Calu3 (cell line): ENCODE measurements around the gene ZNF507. TPM values are rescaled to one million over a fixed set of nuclear protein-coding genes. Genes with fewer than 3 reads are reported as not detected.

Source experiments
- BruUV-seq: library from RNA; stranded (reverse); fragments of 400-500 nt; replicated peaks from 2 replicates; lab custom pipeline; 2021; lab: Mats Ljungman, UMichigan
- CTCF ChIA-PET: fragments of 300-600 bp; sonication (Branson Sonifier 250); formaldehyde crosslinking; loops from one replicate; lab custom pipeline; 2022; ENCODE audit warnings: antibody characterized with exemption; lab: Charles Lee
- DNase-seq: peaks from one replicate; pipeline ENCODE4 v3.0.0; 2022
- H3K27ac Mint-ChIP-seq: one replicate; pipeline ENCODE4 v1.8.0; 2022; ENCODE audit warnings: mixed read lengths; ENCODE audit not compliant: unreplicated experiment
- H3K27me3 Mint-ChIP-seq: one replicate; pipeline ENCODE4 v1.8.0; 2022; ENCODE audit warnings: mixed read lengths; ENCODE audit not compliant: unreplicated experiment
- H3K36me3 Mint-ChIP-seq: one replicate; pipeline ENCODE4 v1.8.0; 2022; ENCODE audit warnings: mild to moderate bottlenecking, moderate library complexity, mixed read lengths; ENCODE audit not compliant: insufficient read depth, unreplicated experiment
- H3K4me1 Mint-ChIP-seq: one replicate; pipeline ENCODE4 v1.8.0; 2022; ENCODE audit warnings: mild to moderate bottlenecking, low read depth, mixed read lengths; ENCODE audit not compliant: unreplicated experiment
- H3K4me3 Mint-ChIP-seq: one replicate; pipeline ENCODE4 v1.8.0; 2022; ENCODE audit warnings: mild to moderate bottlenecking, low read depth, moderate library complexity, mixed read lengths; ENCODE audit not compliant: unreplicated experiment
- H3K9me3 Mint-ChIP-seq: one replicate; pipeline ENCODE4 v1.8.0; 2022; ENCODE audit warnings: low read depth, mixed read lengths; ENCODE audit not compliant: unreplicated experiment
- intact Hi-C: fragments of 100-400 bp; cut with micrococcal nuclease; formaldehyde crosslinking; loops from one replicate; pipeline ENCODE4 v1.10.0; 2022; ENCODE audit not compliant: unreplicated experiment
- total RNA-seq: library from RNA; stranded (reverse); gene quantifications from 2 replicates; pipeline ENCODE4 v1.2.3, GENCODE V29; 2022
- TF ChIP-seq, protein P1 (sequence below): fragments of 200-600 bp; IDR thresholded peaks from one replicate; pipeline ENCODE4 v1.8.0; 2022; ENCODE audit warnings: antibody characterized with exemption; ENCODE audit not compliant: unreplicated experiment

Gene ZNF507
- total RNA-seq, 1 experiment from 2014 or later: 31.5 TPM

DNA sequence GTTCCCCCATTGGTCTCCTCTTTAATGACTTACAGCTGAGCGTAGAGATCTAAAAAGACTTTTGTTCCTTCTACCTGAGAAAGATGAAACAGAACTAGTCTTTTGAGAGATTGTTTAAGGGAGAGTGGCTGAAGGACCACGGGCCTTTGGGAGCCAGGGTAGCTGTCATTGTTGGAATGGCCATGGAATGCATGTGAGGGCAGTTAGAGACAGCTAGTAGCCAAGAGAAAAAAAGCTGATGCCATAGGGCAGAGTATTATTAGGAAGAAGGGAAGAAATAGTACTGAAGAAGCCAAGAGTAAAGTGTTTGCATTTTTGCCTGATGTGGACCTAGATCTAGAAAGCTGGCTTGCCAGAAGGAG lies 5.6 kb downstream of the ZNF507 start:
- Mint-ChIP-seq H3K9me3 (peaks cover 3% of the 10 kb centered on the region), H3K27me3 (no peaks in the 10 kb centered on the region), H3K36me3 (peaks cover 50% of the 10 kb centered on the region), H3K4me3 (peak overlapping the region; percentile 31), H3K27ac (peak overlapping the region; percentile 2), H3K4me1 (peaks cover 52% of the 10 kb centered on the region)
- BruUV-seq: no TSS peak
- TF ChIP-seq, protein P1, sequence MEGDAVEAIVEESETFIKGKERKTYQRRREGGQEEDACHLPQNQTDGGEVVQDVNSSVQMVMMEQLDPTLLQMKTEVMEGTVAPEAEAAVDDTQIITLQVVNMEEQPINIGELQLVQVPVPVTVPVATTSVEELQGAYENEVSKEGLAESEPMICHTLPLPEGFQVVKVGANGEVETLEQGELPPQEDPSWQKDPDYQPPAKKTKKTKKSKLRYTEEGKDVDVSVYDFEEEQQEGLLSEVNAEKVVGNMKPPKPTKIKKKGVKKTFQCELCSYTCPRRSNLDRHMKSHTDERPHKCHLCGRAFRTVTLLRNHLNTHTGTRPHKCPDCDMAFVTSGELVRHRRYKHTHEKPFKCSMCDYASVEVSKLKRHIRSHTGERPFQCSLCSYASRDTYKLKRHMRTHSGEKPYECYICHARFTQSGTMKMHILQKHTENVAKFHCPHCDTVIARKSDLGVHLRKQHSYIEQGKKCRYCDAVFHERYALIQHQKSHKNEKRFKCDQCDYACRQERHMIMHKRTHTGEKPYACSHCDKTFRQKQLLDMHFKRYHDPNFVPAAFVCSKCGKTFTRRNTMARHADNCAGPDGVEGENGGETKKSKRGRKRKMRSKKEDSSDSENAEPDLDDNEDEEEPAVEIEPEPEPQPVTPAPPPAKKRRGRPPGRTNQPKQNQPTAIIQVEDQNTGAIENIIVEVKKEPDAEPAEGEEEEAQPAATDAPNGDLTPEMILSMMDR: no peak
- DNase-seq: no peak
- intact Hi-C loops: loop anchor here (1.0 kb wide), 1 partner anchor 22 kb away; no protein-coding TSS in a partner anchor
- CTCF ChIA-PET: interaction anchor here (0.8 kb wide), 1 partner anchor 14 kb away, joined by 3 read pairs; no protein-coding TSS in a partner anchor

DNA sequence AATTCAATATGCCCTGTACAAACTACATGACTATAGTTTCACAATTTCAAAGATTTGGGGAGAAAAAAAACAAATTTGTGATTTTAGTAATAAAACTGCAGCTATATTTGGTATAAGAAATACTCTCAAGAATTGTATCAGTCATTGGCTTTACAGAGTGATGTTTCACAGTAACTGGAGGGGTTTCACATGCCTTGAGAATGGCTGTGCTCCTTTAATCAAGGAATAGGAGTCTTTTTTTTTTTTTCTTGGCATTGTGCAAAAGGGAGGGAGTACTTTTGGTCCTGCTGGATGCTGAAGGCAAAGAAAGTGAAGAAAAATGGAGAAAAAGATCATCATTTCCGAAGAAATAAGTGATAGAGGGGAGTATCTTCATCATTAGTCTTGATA lies 6.8 kb downstream of the ZNF507 start:
- H3K27me3 Mint-ChIP-seq: no peaks in the 10 kb centered on the region
- no peak overlapping the region for H3K27ac Mint-ChIP-seq
- intact Hi-C loops: no loop called here
- TF ChIP-seq, protein P1: no peak
- CTCF ChIA-PET: interaction anchor here (0.6 to 1.1 kb wide), 3 partner anchors 17 to 53 kb away, joined by 3 to 7 read pairs (median 3); partner anchors contain the start of gene DPY19L3
- H3K36me3 Mint-ChIP-seq: peaks cover 50% of the 10 kb centered on the region
- peaks cover 56% of the 10 kb centered on the region for H3K4me1 Mint-ChIP-seq
- peaks cover 3% of the 10 kb centered on the region for H3K9me3 Mint-ChIP-seq
- DNase-seq: no peak
- no TSS peak for BruUV-seq
- H3K4me3 Mint-ChIP-seq: no peak overlapping the region

DNA sequence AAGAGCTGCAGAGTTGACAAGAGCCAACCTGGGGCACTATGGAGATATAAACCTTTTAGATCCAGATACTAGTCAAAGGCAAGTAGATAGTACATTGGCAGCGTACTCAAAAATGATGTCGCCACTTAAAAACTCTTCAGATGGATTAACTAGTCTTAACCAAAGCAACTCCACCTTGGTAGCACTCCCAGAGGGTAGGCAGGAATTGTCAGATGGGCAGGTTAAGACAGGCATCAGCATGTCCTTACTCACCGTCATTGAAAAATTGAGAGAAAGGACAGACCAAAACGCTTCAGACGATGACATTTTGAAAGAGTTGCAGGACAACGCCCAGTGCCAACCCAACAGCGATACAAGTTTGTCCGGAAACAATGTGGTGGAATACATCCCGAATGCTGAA lies 8.9 kb downstream of the ZNF507 start:
- Mint-ChIP-seq H3K9me3 (peaks cover 3% of the 10 kb centered on the region), H3K36me3 (peaks cover 43% of the 10 kb centered on the region), H3K27me3 (no peaks in the 10 kb centered on the region), H3K4me3 (no peak overlapping the region), H3K4me1 (peaks cover 49% of the 10 kb centered on the region), H3K27ac (no peak overlapping the region)
- CTCF ChIA-PET: no interaction called here
- no TSS peak for BruUV-seq
- TF ChIP-seq, protein P1: no peak
- intact Hi-C loops: no loop called here
- no peak for DNase-seq

DNA sequence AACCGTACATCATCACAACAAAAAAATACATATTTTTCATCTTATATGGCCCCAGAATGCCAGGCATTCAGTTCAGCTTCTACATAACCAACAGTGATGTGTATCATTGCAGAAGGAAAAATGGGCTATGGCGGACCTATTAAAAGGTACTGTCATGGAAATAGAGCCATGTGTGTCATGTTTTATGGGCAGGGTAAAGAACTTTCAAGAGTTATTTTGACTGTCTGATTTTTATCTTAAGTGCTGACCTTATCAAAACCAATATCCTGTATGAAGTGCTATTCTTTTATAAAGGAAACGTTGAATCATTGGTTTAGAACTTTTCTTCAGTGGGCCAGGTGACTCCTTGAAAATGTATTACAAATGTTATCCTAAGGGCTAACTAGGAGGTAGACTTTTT lies 9.9 kb downstream of the ZNF507 start:
- DNase-seq: no peak
- Mint-ChIP-seq H3K27ac (no peak overlapping the region), H3K36me3 (peaks cover 36% of the 10 kb centered on the region), H3K4me3 (no peak overlapping the region), H3K27me3 (no peaks in the 10 kb centered on the region), H3K9me3 (peaks cover 3% of the 10 kb centered on the region), H3K4me1 (peaks cover 39% of the 10 kb centered on the region)
- no TSS peak for BruUV-seq
- TF ChIP-seq, protein P1: no peak
- intact Hi-C loops: no loop called here
- CTCF ChIA-PET: interaction anchor here (0.6 to 0.7 kb wide), 2 partner anchors 61 to 278 kb away, joined by 3 to 4 read pairs; no protein-coding TSS in a partner anchor
